ENCODE data around the gene ZNF778. TPM values are rescaled to one million over a fixed set of nuclear protein-coding genes. Genes with fewer than 3 reads are reported as not detected.
"Not testable (repeated sequence)": the region's sequence is repeated elsewhere in the genome, so short reads cannot be mapped to it uniquely, and the experiment has no call there.

Gene ZNF778
- total and polyA plus RNA-seq, 2 donors (not counting 1 experiment from before 2014, with no cell fraction given): 4.3 to 9.4 TPM

- Histone ChIP-seq H3K36me3 (ENCODE audit: control insufficient read depth, insufficient read depth, low read length) (no peaks in the 10 kb centered on the region), H4K20me1 (ENCODE audit: control insufficient read depth, extremely low read depth, insufficient read depth, low read length) (no peaks in the 10 kb centered on the region), H2AFZ (ENCODE audit: low read length) (peak overlapping the region; percentile 71)
Measured at GRCh38 chr16:89191901-89192185, 25.7 kb upstream of the ZNF778 start.

GRCh38 chr16:89192186-89192955, 25.1 kb upstream of the ZNF778 start:
- Histone ChIP-seq H3K4me2 (ENCODE audit: extremely low read depth, insufficient read depth, low read length) (peak overlapping the region; percentile 75), H2AFZ (ENCODE audit: low read length) (peak overlapping the region; percentile 71), H3K4me3 (replicated peaks in 1 of 4; ENCODE audit: control extremely low read depth in 1 of 4, insufficient read depth in 1 of 4, low read depth in 3 of 4, low read length in 4 of 4) (peak overlapping the region in 3 of 4 experiments; percentile 27 to 61 (median 51)), H3K9ac (ENCODE audit: insufficient read depth, low read length) (peak overlapping the region; percentile 32)
- peak; percentile 94 to 95 for DNase-seq (ENCODE audit: low read depth in 2 of 2)
- not testable (repeated sequence) for H3K36me3 ChIP-seq (ENCODE audit: control insufficient read depth, insufficient read depth, low read length); H3K79me2 ChIP-seq (ENCODE audit: control insufficient read depth, insufficient read depth, low read length); H3K4me1 ChIP-seq (ENCODE audit: control insufficient read depth, extremely low read depth, insufficient read depth, low read length); H4K20me1 ChIP-seq (ENCODE audit: control insufficient read depth, extremely low read depth, insufficient read depth, low read length); H3K27me3 ChIP-seq (ENCODE audit: control insufficient read depth, insufficient read depth, low read length); H3K27ac ChIP-seq (ENCODE audit: insufficient read depth, low read length); H3K9me3 ChIP-seq (ENCODE audit: control insufficient read depth, insufficient read depth, low read depth, low read length)

More at GRCh38 chr16:89191901-89192185, 25.7 kb upstream of the ZNF778 start:
- TF ChIP-seq CTCF (conservative IDR thresholded peaks at IDR 0.05 in 1 of 2, IDR thresholded peaks at IDR 0.05 in 1 of 2; ENCODE audit: low read depth in 1 of 2, low read length in 2 of 2): no peak
- TF ChIP-seq EZH2 (IDR thresholded peaks at IDR 0.05; ENCODE audit: low read length, missing control alignments): no peak
- Histone ChIP-seq H3K4me1 (ENCODE audit: control insufficient read depth, extremely low read depth, insufficient read depth, low read length) (no peaks in the 10 kb centered on the region), H3K27me3 (ENCODE audit: control insufficient read depth, insufficient read depth, low read length) (no peaks in the 10 kb centered on the region), H3K9me3 (ENCODE audit: control insufficient read depth, insufficient read depth, low read depth, low read length) (no peaks in the 10 kb centered on the region), H3K27ac (ENCODE audit: insufficient read depth, low read length) (no peak overlapping the region), H3K4me2 (ENCODE audit: extremely low read depth, insufficient read depth, low read length) (peak overlapping the region; percentile 75), H3K4me3 (replicated peaks in 1 of 4; ENCODE audit: control extremely low read depth in 1 of 4, insufficient read depth in 1 of 4, low read depth in 3 of 4, low read length in 4 of 4) (peak overlapping the region in 3 of 4 experiments; percentile 27 to 61 (median 51)), H3K9ac (ENCODE audit: insufficient read depth, low read length) (peak overlapping the region; percentile 32), H3K79me2 (ENCODE audit: control insufficient read depth, insufficient read depth, low read length) (no peaks in the 10 kb centered on the region)
- no peak for DNase-seq (ENCODE audit: low read depth in 2 of 2)

GRCh38 chr16:89192956-89193575, 24.4 kb upstream of the ZNF778 start:
- Histone ChIP-seq H2AFZ (ENCODE audit: low read length) (no peak overlapping the region), H3K9ac (ENCODE audit: insufficient read depth, low read length) (no peak overlapping the region), H3K4me1 (ENCODE audit: control insufficient read depth, extremely low read depth, insufficient read depth, low read length) (no peaks in the 10 kb centered on the region), H3K4me3 (replicated peaks in 1 of 4; ENCODE audit: control extremely low read depth in 1 of 4, insufficient read depth in 1 of 4, low read depth in 3 of 4, low read length in 4 of 4) (no peak overlapping the region), H3K27me3 (ENCODE audit: control insufficient read depth, insufficient read depth, low read length) (no peaks in the 10 kb centered on the region), H3K79me2 (ENCODE audit: control insufficient read depth, insufficient read depth, low read length) (no peaks in the 10 kb centered on the region), H3K9me3 (ENCODE audit: control insufficient read depth, insufficient read depth, low read depth, low read length) (no peaks in the 10 kb centered on the region), H3K4me2 (ENCODE audit: extremely low read depth, insufficient read depth, low read length) (no peak overlapping the region), H3K36me3 (ENCODE audit: control insufficient read depth, insufficient read depth, low read length) (no peaks in the 10 kb centered on the region), H4K20me1 (ENCODE audit: control insufficient read depth, extremely low read depth, insufficient read depth, low read length) (no peaks in the 10 kb centered on the region), H3K27ac (ENCODE audit: insufficient read depth, low read length) (no peak overlapping the region)
- TF ChIP-seq CTCF (conservative IDR thresholded peaks at IDR 0.05 in 1 of 2, IDR thresholded peaks at IDR 0.05 in 1 of 2; ENCODE audit: low read depth in 1 of 2, low read length in 2 of 2): no peak
- no peak for TF ChIP-seq EZH2 (IDR thresholded peaks at IDR 0.05; ENCODE audit: low read length, missing control alignments)
- DNase-seq (ENCODE audit: low read depth in 2 of 2): peak in 1 of 2 donors; percentile 91
